ENCODE results near the gene RAB23. TPM values are rescaled to one million over a fixed set of nuclear protein-coding genes. Genes with fewer than 3 reads are reported as not detected.

Gene RAB23
- total RNA-seq, 4 donors from 2014 or later: 57.8 to 102 (median 70.3) TPM

- intact Hi-C loops (cut with DNase I): no loop called here
- Histone ChIP-seq H3K36me3 (no peaks in the 10 kb centered on the region), H3K4me1 (peaks cover 6 to 51% (median 41%) of the 10 kb centered on the region in 4 donors), H3K27me3 (no peaks in the 10 kb centered on the region), H3K27ac (replicated peaks in 1 of 4) (peak overlapping the region; percentile 82 to 84 (median 83)), H3K9me3 (no peaks in the 10 kb centered on the region), H3K4me3 (no peak overlapping the region)
- DNase-seq (ENCODE audit: extremely low spot score): no peak
- TF ChIP-seq POLR2A (IDR thresholded peaks at IDR 0.05; ENCODE audit: low read depth) (no peak), EP300 (IDR thresholded peaks at IDR 0.05) (no peak), POLR2AphosphoS5 (IDR thresholded peaks at IDR 0.05) (no peak), CTCF (IDR thresholded peaks at IDR 0.05) (no peak)
- WGBS: 86% methylated on average over 9 of the region's 9 CpGs
Measured at GRCh38 chr6:57252137-57252536, 30.0 kb upstream of the RAB23 start.

GRCh38 chr6:57250348-57250747, 28.2 kb upstream of the RAB23 start:
- 91% methylated on average over 4 of the region's 4 CpGs for WGBS
- TF ChIP-seq EP300 (IDR thresholded peaks at IDR 0.05) (no peak), CTCF (IDR thresholded peaks at IDR 0.05) (no peak), POLR2AphosphoS5 (IDR thresholded peaks at IDR 0.05) (no peak), POLR2A (IDR thresholded peaks at IDR 0.05; ENCODE audit: low read depth) (no peak)
- Histone ChIP-seq H3K9me3 (no peaks in the 10 kb centered on the region), H3K4me3 (no peak overlapping the region), H3K27me3 (no peaks in the 10 kb centered on the region), H3K27ac (replicated peaks in 1 of 4) (no peak overlapping the region), H3K4me1 (peaks cover 6 to 38% (median 29%) of the 10 kb centered on the region in 4 donors), H3K36me3 (no peaks in the 10 kb centered on the region)
- no peak for DNase-seq (ENCODE audit: extremely low spot score)
- intact Hi-C loops (cut with DNase I): no loop called here

- TF ChIP-seq POLR2AphosphoS5 (IDR thresholded peaks at IDR 0.05): no peak
- no peak for TF ChIP-seq EP300 (IDR thresholded peaks at IDR 0.05)
- TF ChIP-seq POLR2A (IDR thresholded peaks at IDR 0.05; ENCODE audit: low read depth): no peak
- no peak for TF ChIP-seq CTCF (IDR thresholded peaks at IDR 0.05)
- H3K27me3 ChIP-seq: no peaks in the 10 kb centered on the region
- 92% methylated on average over 2 of the region's 2 CpGs for WGBS
- H3K4me1 ChIP-seq: peaks cover 6 to 31% (median 19%) of the 10 kb centered on the region in 4 donors
- H3K9me3 ChIP-seq: no peaks in the 10 kb centered on the region
- no peak for DNase-seq (ENCODE audit: extremely low spot score)
- intact Hi-C loops (cut with DNase I): no loop called here
- no peaks in the 10 kb centered on the region for H3K36me3 ChIP-seq
- peak overlapping the region in 1 of 4 donors; percentile 55 for H3K27ac ChIP-seq (replicated peaks in 1 of 4)
- no peak overlapping the region for H3K4me3 ChIP-seq
Measured at GRCh38 chr6:57248311-57248895, 26.3 kb upstream of the RAB23 start.

- no peaks in the 10 kb centered on the region for H3K27me3 ChIP-seq
- intact Hi-C loops (cut with DNase I): no loop called here
- peaks cover 4 to 31% (median 19%) of the 10 kb centered on the region in 4 donors for H3K4me1 ChIP-seq
- no peak for TF ChIP-seq POLR2A (IDR thresholded peaks at IDR 0.05; ENCODE audit: low read depth)
- no peak for TF ChIP-seq CTCF (IDR thresholded peaks at IDR 0.05)
- no peak for TF ChIP-seq POLR2AphosphoS5 (IDR thresholded peaks at IDR 0.05)
- no peak for TF ChIP-seq EP300 (IDR thresholded peaks at IDR 0.05)
- no peak for DNase-seq (ENCODE audit: extremely low spot score)
- H3K27ac ChIP-seq (replicated peaks in 1 of 4): peak overlapping the region in 2 of 4 donors; percentile 25 to 55
- no peaks in the 10 kb centered on the region for H3K36me3 ChIP-seq
- H3K9me3 ChIP-seq: no peaks in the 10 kb centered on the region
- no peak overlapping the region for H3K4me3 ChIP-seq
Measured at GRCh38 chr6:57247603-57248002, 25.5 kb upstream of the RAB23 start.

- no peaks in the 10 kb centered on the region for H3K9me3 ChIP-seq
- WGBS: 90% methylated on average over 6 of the region's 6 CpGs
- H3K4me1 ChIP-seq: peaks cover 0 to 23% (median 13%) of the 10 kb centered on the region in 4 donors
- H3K4me3 ChIP-seq: no peak overlapping the region
- no peaks in the 10 kb centered on the region for H3K36me3 ChIP-seq
- no peaks in the 10 kb centered on the region for H3K27me3 ChIP-seq
- intact Hi-C loops (cut with DNase I): no loop called here
- no peak for DNase-seq (ENCODE audit: extremely low spot score)
- no peak overlapping the region for H3K27ac ChIP-seq (replicated peaks in 1 of 4)
- no peak for TF ChIP-seq EP300 (IDR thresholded peaks at IDR 0.05)
- no peak for TF ChIP-seq POLR2AphosphoS5 (IDR thresholded peaks at IDR 0.05)
- no peak for TF ChIP-seq CTCF (IDR thresholded peaks at IDR 0.05)
- no peak for TF ChIP-seq POLR2A (IDR thresholded peaks at IDR 0.05; ENCODE audit: low read depth)
Measured at GRCh38 chr6:57246307-57246706, 24.2 kb upstream of the RAB23 start.
